ENCODE results near the gene DMD.

DNA sequence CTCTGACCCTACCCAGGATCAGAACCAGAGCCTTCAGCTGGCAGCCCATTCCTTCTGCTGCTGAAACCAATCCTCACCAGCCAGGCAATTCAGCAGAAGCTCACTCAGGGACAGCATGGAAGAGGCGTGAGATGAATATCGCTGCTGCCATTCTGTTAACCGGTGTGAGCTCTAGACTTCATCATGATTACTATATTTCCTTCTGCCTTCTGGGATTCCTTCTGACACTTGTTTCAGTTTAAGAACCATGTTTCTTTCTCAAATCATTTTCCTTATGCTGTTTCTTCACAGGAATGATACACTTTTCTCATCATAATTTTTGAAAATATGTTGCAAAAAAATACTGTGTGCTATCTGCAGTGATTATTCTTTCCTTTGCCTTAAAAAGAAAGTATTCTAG lies 1666.2 kb downstream of the DMD start:
- TF ChIP-seq CTCF (IDR thresholded peaks at IDR 0.05; ENCODE audit: borderline replicate concordance, extremely low read depth, low read length, poor library complexity, severe bottlenecking) (no peak), EZH2 (IDR thresholded peaks at IDR 0.05; ENCODE audit: borderline replicate concordance, low read depth, low read length, severe bottlenecking) (no peak)

All from DND-41 (cell line).